OCI-LY1 (cell line): ENCODE results near the gene LRRC45.

Experiments
- H2AFZ ChIP-seq: fragments of 200-600 bp; sonication (generic), shearing (Covaris generic); 2 replicates; pipeline ENCODE4 v1.6.0; 2014; ENCODE audit warnings: antibody characterized with exemption, mild to moderate bottlenecking, low read length
- H3F3A ChIP-seq: fragments of 200-600 bp; sonication (generic), shearing (Covaris generic); 2 replicates; pipeline ENCODE4 v1.6.0; 2014; ENCODE audit warnings: mild to moderate bottlenecking, antibody characterized with exemption, low read length, moderate library complexity; ENCODE audit not compliant: insufficient read depth
- H3K27ac ChIP-seq: fragments of 200-600 bp; sonication (generic); 2 replicates; pipeline ENCODE4 v1.5.1; 2014; ENCODE audit warnings: low read length, mixed run types, mild to moderate bottlenecking, low read depth; ENCODE audit not compliant: poor library complexity, severe bottlenecking
- H3K27me3 ChIP-seq: fragments of 200-600 bp; sonication (generic); 2 replicates; pipeline ENCODE4 v1.6.0; 2014; ENCODE audit warnings: antibody characterized with exemption, mild to moderate bottlenecking, low read length, moderate library complexity; ENCODE audit not compliant: insufficient read depth
- H3K36me3 ChIP-seq: fragments of 200-600 bp; sonication (generic); 2 replicates; pipeline ENCODE4 v1.6.1; 2014; ENCODE audit warnings: mild to moderate bottlenecking, antibody characterized with exemption, low read length, moderate library complexity, mixed read lengths; ENCODE audit not compliant: insufficient read depth
- H3K4me1 ChIP-seq: fragments of 200-600 bp; sonication (generic); 2 replicates; pipeline ENCODE4 v1.5.1; 2014; ENCODE audit warnings: mild to moderate bottlenecking, low read length, moderate library complexity; ENCODE audit not compliant: insufficient read depth, severe bottlenecking
- H3K4me2 ChIP-seq: fragments of 200-600 bp; sonication (generic), shearing (Covaris generic); 2 replicates; pipeline ENCODE4 v1.6.1; 2014; ENCODE audit warnings: low read length
- H3K4me3 ChIP-seq: fragments of 200-600 bp; sonication (generic); 2 replicates; pipeline ENCODE4 v1.5.1; 2014; ENCODE audit warnings: low read length, low read depth, mild to moderate bottlenecking, mixed read lengths; ENCODE audit not compliant: poor library complexity, severe bottlenecking
- H3K79me2 ChIP-seq: fragments of 200-600 bp; shearing (Covaris generic); 2 replicates; pipeline ENCODE4 v1.6.1; 2016; ENCODE audit warnings: mixed run types, low read length, mixed read lengths; ENCODE audit not compliant: insufficient read depth
- H3K9ac ChIP-seq: fragments of 200-600 bp; sonication (generic), shearing (Covaris generic); 2 replicates; pipeline ENCODE4 v1.6.1; 2014; ENCODE audit warnings: mild to moderate bottlenecking, low read length, mixed read lengths
- H3K9me2 ChIP-seq: fragments of 200-600 bp; sonication (generic), shearing (Covaris generic); 2 replicates; pipeline ENCODE4 v1.6.1; 2014; ENCODE audit warnings: low read depth, mild to moderate bottlenecking, low read length, mixed read lengths
- H3K9me3 ChIP-seq: fragments of 200-600 bp; shearing (Covaris generic); 2 replicates; pipeline ENCODE4 v1.6.1; 2014; ENCODE audit warnings: low read length, mixed read lengths
- H4K20me1 ChIP-seq: fragments of 200-600 bp; sonication (generic), shearing (Covaris generic); 2 replicates; pipeline ENCODE4 v1.6.0; 2016; ENCODE audit warnings: mild to moderate bottlenecking, low read length; ENCODE audit not compliant: insufficient read depth
- EZH2 ChIP-seq: fragments of 200-600 bp; sonication (generic), shearing (Covaris generic); IDR thresholded peaks from 2 replicates; pipeline ENCODE4 v1.8.0; 2017; ENCODE audit warnings: borderline replicate concordance, mixed run types, mild to moderate bottlenecking, antibody characterized with exemption, low read length, moderate library complexity, mixed read lengths
- TF ChIP-seq, protein P1 (sequence below): fragments of 200-600 bp; sonication (generic), shearing (Covaris generic); IDR thresholded peaks from 2 replicates; pipeline ENCODE4 v1.5.1; 2017; ENCODE audit warnings: mild to moderate bottlenecking, antibody characterized with exemption, low read length, moderate library complexity, mixed read lengths

LRRC45 gene

DNA sequence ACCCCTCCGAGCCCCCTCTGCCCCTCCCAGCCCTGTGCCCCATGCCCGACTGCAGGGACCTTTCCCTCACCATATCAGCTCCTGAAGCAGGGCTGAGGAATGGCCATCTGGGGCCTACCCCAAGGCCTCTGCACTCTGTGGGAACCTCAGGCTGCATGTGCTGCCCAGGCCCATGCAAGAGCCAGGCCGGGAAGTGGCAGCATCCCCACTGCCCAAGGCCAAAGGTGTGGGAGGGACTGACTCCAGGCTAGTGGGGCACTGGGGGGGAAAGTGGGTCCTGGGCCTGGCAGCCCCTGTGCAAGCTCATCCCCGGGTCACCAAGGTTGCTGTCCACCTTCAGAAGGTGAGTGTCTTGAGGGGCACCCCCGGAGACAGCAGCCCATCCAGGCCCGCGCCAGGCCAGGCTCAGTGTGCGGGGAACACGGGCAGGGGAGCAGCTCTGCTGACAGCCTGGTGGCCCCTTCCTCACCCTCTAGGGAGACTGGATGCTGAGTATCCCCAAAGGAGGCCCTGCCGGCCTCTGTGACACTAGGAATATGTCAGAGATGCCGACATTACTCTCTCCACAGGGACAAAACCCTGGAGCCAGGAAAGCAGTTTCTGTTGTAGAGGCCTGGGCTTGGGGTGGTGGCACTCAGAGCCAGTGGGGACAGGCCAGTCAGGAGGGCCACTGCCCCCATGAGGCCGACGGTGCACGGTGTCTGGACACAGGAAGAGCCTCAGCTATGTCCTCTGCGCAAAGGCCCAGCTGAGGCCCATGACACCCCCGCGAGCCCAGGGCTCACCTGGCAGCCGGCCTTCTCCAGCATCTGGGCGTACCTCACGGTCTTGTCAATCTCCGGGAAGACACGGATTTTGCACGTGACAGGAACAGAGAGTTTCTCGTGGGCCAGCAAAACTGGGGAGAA is 39.2 kb downstream of the LRRC45 start:
- Histone ChIP-seq H3K27me3 (no peaks in the 10 kb centered on the region), H3F3A (no peaks in the 10 kb centered on the region), H3K9me2 (no peaks in the 10 kb centered on the region), H4K20me1 (no peaks in the 10 kb centered on the region), H3K27ac (no peak overlapping the region), H3K4me1 (peaks cover 25% of the 10 kb centered on the region), H3K36me3 (peaks cover 66% of the 10 kb centered on the region), H2AFZ (no peak overlapping the region), H3K79me2 (no peaks in the 10 kb centered on the region), H3K9me3 (no peaks in the 10 kb centered on the region), H3K4me2 (no peak overlapping the region), H3K4me3 (no peak overlapping the region), H3K9ac (no peak overlapping the region)
- TF ChIP-seq EZH2 = no peak
- TF ChIP-seq, protein P1, sequence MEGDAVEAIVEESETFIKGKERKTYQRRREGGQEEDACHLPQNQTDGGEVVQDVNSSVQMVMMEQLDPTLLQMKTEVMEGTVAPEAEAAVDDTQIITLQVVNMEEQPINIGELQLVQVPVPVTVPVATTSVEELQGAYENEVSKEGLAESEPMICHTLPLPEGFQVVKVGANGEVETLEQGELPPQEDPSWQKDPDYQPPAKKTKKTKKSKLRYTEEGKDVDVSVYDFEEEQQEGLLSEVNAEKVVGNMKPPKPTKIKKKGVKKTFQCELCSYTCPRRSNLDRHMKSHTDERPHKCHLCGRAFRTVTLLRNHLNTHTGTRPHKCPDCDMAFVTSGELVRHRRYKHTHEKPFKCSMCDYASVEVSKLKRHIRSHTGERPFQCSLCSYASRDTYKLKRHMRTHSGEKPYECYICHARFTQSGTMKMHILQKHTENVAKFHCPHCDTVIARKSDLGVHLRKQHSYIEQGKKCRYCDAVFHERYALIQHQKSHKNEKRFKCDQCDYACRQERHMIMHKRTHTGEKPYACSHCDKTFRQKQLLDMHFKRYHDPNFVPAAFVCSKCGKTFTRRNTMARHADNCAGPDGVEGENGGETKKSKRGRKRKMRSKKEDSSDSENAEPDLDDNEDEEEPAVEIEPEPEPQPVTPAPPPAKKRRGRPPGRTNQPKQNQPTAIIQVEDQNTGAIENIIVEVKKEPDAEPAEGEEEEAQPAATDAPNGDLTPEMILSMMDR = no peak

DNA sequence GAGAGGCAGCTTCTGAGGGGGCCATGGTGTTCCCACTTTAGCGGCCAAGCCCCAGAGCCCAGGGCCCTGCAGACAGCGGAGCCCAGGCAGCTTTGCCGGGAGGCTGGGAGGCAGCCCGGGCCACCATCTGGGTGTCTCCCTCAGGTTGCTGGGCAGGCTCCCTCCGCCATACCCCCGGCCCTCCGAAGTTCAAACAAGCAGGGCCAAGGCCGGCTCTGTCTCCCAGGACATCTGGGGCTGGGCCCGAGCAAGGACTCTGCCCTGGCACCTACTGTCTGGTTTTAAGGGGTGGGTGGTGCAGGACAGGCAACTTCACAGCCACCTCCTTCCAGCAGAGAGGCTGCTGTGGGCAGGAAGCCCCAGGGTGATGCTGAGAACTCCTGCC is 39.9 kb downstream of the LRRC45 start:
- no peak overlapping the region for H3K4me3 ChIP-seq
- H3K4me2 ChIP-seq = no peak overlapping the region
- no peaks in the 10 kb centered on the region for H4K20me1 ChIP-seq
- no peaks in the 10 kb centered on the region for H3K9me3 ChIP-seq
- peaks cover 25% of the 10 kb centered on the region for H3K4me1 ChIP-seq
- H3F3A ChIP-seq = no peaks in the 10 kb centered on the region
- H2AFZ ChIP-seq = no peak overlapping the region
- H3K9me2 ChIP-seq = no peaks in the 10 kb centered on the region
- no peak overlapping the region for H3K9ac ChIP-seq
- TF ChIP-seq, protein P1 = no peak
- no peak for TF ChIP-seq EZH2
- H3K36me3 ChIP-seq = peaks cover 59% of the 10 kb centered on the region
- no peak overlapping the region for H3K27ac ChIP-seq
- H3K27me3 ChIP-seq = no peaks in the 10 kb centered on the region
- no peaks in the 10 kb centered on the region for H3K79me2 ChIP-seq

DNA sequence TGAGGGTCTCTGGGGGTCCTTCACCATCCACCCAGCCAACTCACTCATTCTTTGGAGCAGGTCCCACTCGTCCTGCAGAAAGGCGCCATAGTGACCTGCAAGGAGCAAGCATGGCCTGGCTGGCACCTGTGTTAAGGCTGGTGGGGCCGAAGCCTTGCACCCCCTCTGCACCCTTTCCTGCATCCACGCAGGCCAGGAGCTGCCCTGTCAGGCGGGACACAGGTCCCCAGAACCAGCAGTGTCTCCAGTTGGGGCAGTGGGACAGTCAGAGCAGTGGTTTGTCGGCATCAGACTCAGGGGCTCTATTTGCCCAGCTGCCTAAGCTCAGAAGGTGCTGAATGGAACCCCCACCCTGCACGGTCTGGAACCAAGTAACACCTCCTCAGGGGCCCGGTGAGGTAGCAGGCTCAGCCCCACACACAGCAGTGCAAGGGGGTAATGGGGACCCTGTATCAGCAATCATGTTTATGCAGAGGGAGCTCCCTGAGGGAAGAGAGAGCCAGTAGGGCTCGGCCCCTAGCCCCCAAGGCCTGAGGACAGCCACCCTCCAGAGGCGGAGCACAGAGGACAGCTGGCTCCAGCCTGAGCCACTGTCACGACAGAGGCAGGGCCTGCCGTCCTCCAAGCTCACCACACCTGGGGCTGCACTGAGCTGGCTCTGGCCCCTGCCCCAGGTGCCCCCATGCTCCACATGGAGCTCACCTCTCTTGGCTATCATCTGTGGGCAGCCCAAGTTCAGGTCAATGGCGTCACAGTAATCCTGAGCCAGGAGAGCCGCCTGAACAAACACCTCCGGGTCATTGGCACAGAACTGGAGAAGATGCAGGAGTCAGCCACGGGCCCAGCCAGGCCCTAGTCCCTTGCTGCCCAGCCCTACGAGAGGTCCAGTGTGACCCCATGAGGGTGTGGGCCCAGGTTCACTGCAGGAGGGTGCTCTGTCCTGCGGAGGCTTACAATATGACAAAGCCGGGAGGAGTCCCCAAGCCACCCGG is 40.6 kb downstream of the LRRC45 start:
- Histone ChIP-seq H4K20me1 (no peaks in the 10 kb centered on the region), H3K9me2 (no peaks in the 10 kb centered on the region), H3K36me3 (peaks cover 52% of the 10 kb centered on the region), H3K9me3 (no peaks in the 10 kb centered on the region), H3K9ac (peak overlapping the region; percentile 76; the same call in 1 of the 2 replicates), H3K27me3 (no peaks in the 10 kb centered on the region), H3F3A (no peaks in the 10 kb centered on the region), H3K4me3 (peak overlapping the region; percentile 79), H3K27ac (no peak overlapping the region), H2AFZ (no peak overlapping the region), H3K4me1 (peaks cover 25% of the 10 kb centered on the region), H3K79me2 (no peaks in the 10 kb centered on the region), H3K4me2 (peak overlapping the region; percentile 90)
- TF ChIP-seq, protein P1 = no peak
- no peak for TF ChIP-seq EZH2
